Fibroblast of lung (primary cell): ENCODE measurements around the gene TNS3. TPM values are rescaled to one million over a fixed set of nuclear protein-coding genes. Genes with fewer than 3 reads are reported as not detected.

ENCODE experiments used
- DNase-seq, 2 donors: peaks; one replicate each; pipeline versions ENCODE4 v3.0.0 to v3.0.0-alpha.2; 2010; ENCODE audit warnings: low read depth in 2 of 2
- H2AFZ ChIP-seq: 2 replicates; pipeline ENCODE4 v1.5.1; 2012; ENCODE audit warnings: low read length, control low read depth, inconsistent platforms
- H3K27ac ChIP-seq: 2 replicates; pipeline ENCODE4 v1.5.1; 2011; ENCODE audit warnings: low read length, control low read depth; ENCODE audit not compliant: insufficient read depth
- H3K27me3 ChIP-seq: 2 replicates; pipeline ENCODE4 v1.5.1; 2011; ENCODE audit warnings: mild to moderate bottlenecking, low read length; ENCODE audit not compliant: control insufficient read depth, insufficient read depth
- H3K36me3 ChIP-seq: 2 replicates; pipeline ENCODE4 v1.5.1; 2011; ENCODE audit warnings: low read length; ENCODE audit not compliant: control insufficient read depth, insufficient read depth
- H3K4me1 ChIP-seq: 2 replicates; pipeline ENCODE4 v1.5.1; 2011; ENCODE audit warnings: low read length; ENCODE audit not compliant: control insufficient read depth, insufficient read depth; ENCODE audit errors: extremely low read depth
- H3K4me2 ChIP-seq: 2 replicates; pipeline ENCODE4 v1.5.1; 2011; ENCODE audit warnings: low read length, control low read depth; ENCODE audit not compliant: insufficient read depth; ENCODE audit errors: extremely low read depth
- H3K4me3 ChIP-seq, 4 experiments: fragments of 200-600 bp in 1 of 4; sonication (generic) in 1 of 4; replicated peaks in 1 of 4; 2 replicates each; pipeline ENCODE4 v1.5.1; 2011 to 2016; ENCODE audit warnings: low read length in 4 of 4, low read depth in 3 of 4, mild to moderate bottlenecking in 3 of 4, control low read depth in 2 of 4, inconsistent platforms in 1 of 4, mixed read lengths in 1 of 4; ENCODE audit not compliant: insufficient read depth in 1 of 4; ENCODE audit errors: control extremely low read depth in 1 of 4
- H3K79me2 ChIP-seq: 2 replicates; pipeline ENCODE4 v1.5.1; 2012; ENCODE audit warnings: mild to moderate bottlenecking, low read length, inconsistent platforms; ENCODE audit not compliant: control insufficient read depth, insufficient read depth
- H3K9ac ChIP-seq: 2 replicates; pipeline ENCODE4 v1.5.1; 2011; ENCODE audit warnings: mild to moderate bottlenecking, low read length, control low read depth; ENCODE audit not compliant: insufficient read depth
- H3K9me3 ChIP-seq: 2 replicates; pipeline ENCODE4 v1.5.1; 2012; ENCODE audit warnings: low read depth, low read length; ENCODE audit not compliant: control insufficient read depth, insufficient read depth
- H4K20me1 ChIP-seq: 2 replicates; pipeline ENCODE4 v1.5.1; 2011; ENCODE audit warnings: low read length; ENCODE audit not compliant: control insufficient read depth, insufficient read depth; ENCODE audit errors: extremely low read depth
- CTCF ChIP-seq, 2 donors: IDR thresholded peaks in 1 of 2; conservative IDR thresholded peaks in 1 of 2; 1 replicate in 1 of 2; 2 replicates in 1 of 2; pipeline ENCODE4 v1.5.1; 2011 to 2012; ENCODE audit warnings: low read length in 2 of 2, control low read depth in 1 of 2, inconsistent platforms in 1 of 2, low read depth in 1 of 2, mild to moderate bottlenecking in 1 of 2
- EZH2 ChIP-seq: IDR thresholded peaks from 2 replicates; pipeline ENCODE4 v1.5.1; 2012; ENCODE audit warnings: low read length, control low read depth, mild to moderate bottlenecking; ENCODE audit errors: missing control alignments
- polyA plus RNA-seq, 2 donors: library from polyadenylated mRNA; depleted of rRNA in 1 of 2; stranded (reverse) in 1 of 2; unstranded in 1 of 2; fragments of >200 nt; gene quantifications; 2 replicates each; pipeline ENCODE4 v1.2.1, GENCODE V29; 2011 to 2012; ENCODE audit warnings: missing spikeins in 1 of 2
- total RNA-seq: library from RNA; depleted of rRNA; stranded (reverse); fragments of >200 nt; gene quantifications from 2 replicates; pipeline ENCODE4 v1.2.1, GENCODE V29; 2014

TNS3 gene
- total and polyA plus RNA-seq, 2 donors (not counting 1 experiment from before 2014, with no cell fraction given): 74.4 to 88.8 TPM

- Histone ChIP-seq H2AFZ (no peak overlapping the region), H3K36me3 (peaks cover 3% of the 10 kb centered on the region), H3K9me3 (no peaks in the 10 kb centered on the region), H3K4me3 (no peak overlapping the region), H3K9ac (no peak overlapping the region), H4K20me1 (no peaks in the 10 kb centered on the region), H3K4me1 (peaks cover 22% of the 10 kb centered on the region), H3K27ac (no peak overlapping the region), H3K27me3 (no peaks in the 10 kb centered on the region), H3K79me2 (peaks cover 19% of the 10 kb centered on the region), H3K4me2 (no peak overlapping the region)
- TF ChIP-seq EZH2 (no peak), CTCF (conservative IDR thresholded peaks at IDR 0.05 in 1 of 2, IDR thresholded peaks at IDR 0.05 in 1 of 2; ENCODE audit: low read depth in 1 of 2, low read length in 2 of 2) (no peak)
- DNase-seq: no peak
Measured at GRCh38 chr7:47473499-47474210, 108.3 kb downstream of the TNS3 start.

- H3K27me3 ChIP-seq: no peaks in the 10 kb centered on the region
- peaks cover 16% of the 10 kb centered on the region for H3K4me1 ChIP-seq
- TF ChIP-seq CTCF (conservative IDR thresholded peaks at IDR 0.05 in 1 of 2, IDR thresholded peaks at IDR 0.05 in 1 of 2; ENCODE audit: low read depth in 1 of 2, low read length in 2 of 2) (no peak), EZH2 (no peak)
- no peak overlapping the region for H3K27ac ChIP-seq
- H3K79me2 ChIP-seq: peaks cover 14% of the 10 kb centered on the region
- H3K9ac ChIP-seq: no peak overlapping the region
- H3K4me3 ChIP-seq: no peak overlapping the region
- no peaks in the 10 kb centered on the region for H3K9me3 ChIP-seq
- no peak for DNase-seq
- no peak overlapping the region for H3K4me2 ChIP-seq
- H4K20me1 ChIP-seq: no peaks in the 10 kb centered on the region
- H2AFZ ChIP-seq: no peak overlapping the region
- H3K36me3 ChIP-seq: peaks cover 3% of the 10 kb centered on the region
Measured at GRCh38 chr7:47472444-47473157, 109.3 kb downstream of the TNS3 start.

GRCh38 chr7:47471831-47472230, 110.1 kb downstream of the TNS3 start:
- peaks cover 11% of the 10 kb centered on the region for H3K79me2 ChIP-seq
- H3K9me3 ChIP-seq: no peaks in the 10 kb centered on the region

More at GRCh38 chr7:47471831-47472230, 110.1 kb downstream of the TNS3 start:
- DNase-seq: no peak
- Histone ChIP-seq H3K9ac (no peak overlapping the region), H3K27ac (no peak overlapping the region), H3K36me3 (peaks cover 3% of the 10 kb centered on the region), H3K4me2 (no peak overlapping the region), H3K4me3 (no peak overlapping the region), H2AFZ (no peak overlapping the region), H4K20me1 (no peaks in the 10 kb centered on the region), H3K27me3 (no peaks in the 10 kb centered on the region), H3K4me1 (peaks cover 16% of the 10 kb centered on the region)
- TF ChIP-seq EZH2 (no peak), CTCF (conservative IDR thresholded peaks at IDR 0.05 in 1 of 2, IDR thresholded peaks at IDR 0.05 in 1 of 2; ENCODE audit: low read depth in 1 of 2, low read length in 2 of 2) (no peak)
